Urothelium cell line (cell line): Measurements from ENCODE around the gene MORN5.

Source experiments
- DNase-seq: peaks from one replicate; pipeline ENCODE4 v3.0.0; 2011; ENCODE audit warnings: low spot score, mixed read lengths
- FAIRE-seq: peaks from 2 replicates; lab custom pipeline; 2011; peaks lifted over from hg19 to GRCh38; lab: Jason Lieb, UNC

MORN5 gene

DNA sequence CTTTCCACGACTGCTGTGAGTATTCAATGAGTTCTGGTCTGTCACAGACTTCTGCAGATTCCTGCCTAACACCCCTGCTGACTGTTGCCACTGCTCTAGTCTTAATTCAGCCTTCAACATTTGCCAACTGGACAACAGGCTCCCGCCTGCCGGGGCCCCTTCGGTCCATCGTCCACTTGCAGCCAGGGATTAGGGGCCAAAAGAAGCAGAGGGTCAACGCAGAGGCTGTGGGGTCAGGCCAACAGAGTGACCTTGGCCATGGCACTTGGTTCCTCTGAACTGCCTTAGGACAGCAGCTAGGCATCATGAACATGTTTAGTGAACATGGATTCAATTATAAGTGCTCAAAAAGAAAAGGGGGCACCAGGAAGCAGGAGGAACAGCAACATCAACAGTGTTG, 28.7 kb downstream of the MORN5 start:
- FAIRE-seq (no peak), DNase-seq (no peak)

DNA sequence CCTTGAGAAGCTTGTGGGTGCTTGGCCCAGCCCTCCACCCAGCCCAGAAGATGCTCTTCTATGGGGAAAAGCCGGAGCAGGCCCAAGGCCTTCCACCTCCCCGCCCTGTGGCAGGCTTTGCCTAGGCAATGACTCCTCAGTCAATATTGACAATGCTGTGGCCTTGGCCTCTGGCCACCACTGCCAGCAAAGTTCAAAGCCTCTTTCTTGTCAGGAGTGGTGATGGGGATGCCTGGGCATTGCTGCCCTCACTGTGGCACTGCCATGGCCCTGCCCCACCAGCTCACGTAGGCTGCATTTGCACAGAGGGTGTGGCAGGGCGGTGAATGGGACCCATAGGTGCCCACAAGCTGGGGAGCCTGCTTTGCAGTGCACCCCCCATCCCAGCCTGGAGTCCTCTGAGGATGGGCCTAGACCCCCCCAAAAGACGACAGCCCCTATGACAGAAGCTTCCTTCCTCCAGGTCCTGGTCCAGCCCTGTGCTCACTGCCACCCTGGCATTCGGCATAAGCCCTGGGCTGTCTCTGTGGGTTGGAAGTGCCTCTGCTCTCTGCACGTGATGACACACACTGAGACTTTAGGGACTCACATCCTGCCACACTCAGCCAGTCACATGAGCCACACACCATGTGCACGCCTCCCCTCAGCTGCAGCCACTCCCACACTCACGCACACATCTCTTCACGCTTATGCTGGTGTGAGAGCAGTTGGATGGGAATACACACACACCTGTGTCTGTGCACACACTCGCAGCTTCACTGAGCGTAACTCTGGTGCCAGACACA, 31.1 kb downstream of the MORN5 start:
- FAIRE-seq: no peak
- DNase-seq: no peak

DNA sequence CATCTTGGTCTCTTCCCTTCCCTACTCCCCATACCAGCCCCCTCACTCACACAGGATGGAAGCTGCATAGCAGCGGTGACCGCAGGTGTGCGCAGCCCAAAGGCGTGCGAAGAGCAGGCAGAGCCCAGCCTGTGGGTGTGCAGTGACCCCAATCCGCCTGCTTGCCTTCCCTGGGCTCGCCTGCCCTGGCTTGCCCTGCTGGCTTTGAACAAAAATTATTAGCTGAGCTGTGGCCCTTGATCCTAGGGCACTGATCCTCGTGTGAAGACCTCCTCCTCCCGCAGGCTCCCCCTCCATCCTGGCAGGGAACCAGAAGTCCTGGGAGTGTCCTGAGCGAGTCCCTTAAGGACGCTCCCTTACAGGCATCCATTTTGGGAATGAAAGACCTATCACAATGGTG, 31.9 kb downstream of the MORN5 start:
- FAIRE-seq: no peak
- DNase-seq: no peak

DNA sequence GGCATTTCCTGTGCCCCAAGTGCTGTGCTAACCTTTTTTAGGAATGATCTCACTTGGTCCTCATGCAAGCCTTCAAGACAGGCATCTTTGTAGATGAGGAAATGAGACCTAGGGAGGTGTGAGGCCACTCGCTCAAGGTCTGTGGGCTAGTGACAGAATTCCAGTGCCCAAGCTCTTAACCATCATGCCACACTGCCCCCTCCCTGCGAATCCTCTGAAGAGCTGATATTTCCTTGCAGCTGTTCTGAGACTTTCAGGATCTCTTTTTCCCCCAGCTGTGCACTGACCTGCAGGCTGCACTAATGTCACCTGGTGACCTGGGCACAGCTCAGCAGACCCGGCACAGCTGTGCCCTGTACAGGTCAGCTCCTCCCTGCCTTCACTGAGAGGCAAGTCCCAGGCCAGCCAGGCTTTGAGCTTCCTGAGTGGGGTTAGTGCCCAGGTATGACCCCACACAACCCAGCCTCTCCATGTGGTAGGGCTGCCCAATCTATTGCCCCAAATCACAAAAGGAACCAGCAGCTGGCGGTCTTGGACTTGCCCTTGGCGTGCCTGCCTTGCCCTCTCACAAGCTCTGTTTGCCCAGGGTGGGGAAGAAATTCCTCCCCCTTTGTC, 32.7 kb downstream of the MORN5 start:
- DNase-seq (no peak), FAIRE-seq (no peak)

DNA sequence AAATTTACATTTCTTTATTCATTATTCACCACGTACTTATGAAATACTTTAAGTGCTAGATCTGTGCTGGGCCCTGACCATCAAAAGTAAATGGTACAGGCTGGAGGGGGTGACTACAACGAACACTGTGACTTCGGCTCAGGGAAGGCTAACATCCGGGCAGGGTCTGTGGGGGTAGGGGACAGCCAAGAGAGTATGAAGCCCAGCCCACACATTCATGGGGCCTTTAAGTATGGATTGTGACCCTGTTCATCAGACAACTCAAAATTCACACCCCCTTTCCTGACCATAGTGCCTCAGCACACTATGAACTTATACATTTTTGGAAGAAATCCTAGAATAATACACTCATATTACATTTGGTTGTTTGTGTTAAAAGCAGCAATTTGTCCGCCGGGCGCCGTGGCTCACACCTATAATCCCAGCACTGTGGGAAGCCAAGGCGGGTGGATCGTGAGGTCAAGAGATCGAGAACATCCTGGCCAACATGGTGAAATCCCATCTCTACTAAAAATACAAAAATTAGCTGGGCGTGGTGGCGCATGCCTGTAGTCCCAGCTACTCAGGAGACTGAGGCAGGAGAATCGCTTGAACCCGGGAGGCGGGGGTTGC, 33.3 kb downstream of the MORN5 start:
- FAIRE-seq: no peak
- DNase-seq: no peak

DNA sequence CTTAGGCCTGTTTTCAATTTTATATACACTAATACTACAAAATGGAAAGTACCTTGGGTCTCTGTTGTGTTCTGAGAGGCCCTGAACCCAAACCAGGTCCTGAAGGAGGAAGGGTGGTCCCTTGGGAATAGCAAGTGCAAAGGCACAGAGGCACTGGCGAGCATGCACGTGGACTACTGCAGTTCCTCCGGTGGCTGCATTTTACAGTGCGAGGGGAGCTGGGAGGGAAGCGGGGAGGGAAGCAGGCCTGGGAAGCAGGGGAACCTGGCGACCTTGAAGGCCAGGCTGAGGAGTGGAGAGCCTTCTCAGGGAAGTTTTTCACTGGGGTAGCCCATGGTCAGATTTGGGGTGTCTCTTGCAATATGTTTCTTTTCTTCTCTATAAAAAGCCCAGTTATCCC, 33.9 kb downstream of the MORN5 start:
- FAIRE-seq: no peak
- DNase-seq: no peak

DNA sequence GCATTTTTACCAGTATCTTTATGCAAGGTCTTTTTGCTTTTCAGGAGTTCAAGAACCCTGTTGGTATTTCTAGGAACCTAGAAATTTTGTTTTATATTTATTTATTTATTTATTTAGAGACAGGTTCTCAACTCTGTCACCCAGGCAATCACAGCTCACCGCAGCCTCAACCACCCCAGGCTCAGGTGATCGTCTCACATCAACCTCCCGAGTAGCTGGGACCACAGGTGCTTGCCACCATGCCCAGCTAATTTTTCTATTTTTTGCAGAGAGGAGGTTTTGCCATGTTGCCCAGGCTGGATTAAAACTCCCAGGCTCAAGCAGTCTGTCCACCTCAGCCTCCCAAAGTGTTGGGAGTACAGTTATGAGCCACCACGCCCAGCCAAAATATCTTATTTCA, 36.2 kb downstream of the MORN5 start:
- DNase-seq: no peak
- no peak for FAIRE-seq

DNA sequence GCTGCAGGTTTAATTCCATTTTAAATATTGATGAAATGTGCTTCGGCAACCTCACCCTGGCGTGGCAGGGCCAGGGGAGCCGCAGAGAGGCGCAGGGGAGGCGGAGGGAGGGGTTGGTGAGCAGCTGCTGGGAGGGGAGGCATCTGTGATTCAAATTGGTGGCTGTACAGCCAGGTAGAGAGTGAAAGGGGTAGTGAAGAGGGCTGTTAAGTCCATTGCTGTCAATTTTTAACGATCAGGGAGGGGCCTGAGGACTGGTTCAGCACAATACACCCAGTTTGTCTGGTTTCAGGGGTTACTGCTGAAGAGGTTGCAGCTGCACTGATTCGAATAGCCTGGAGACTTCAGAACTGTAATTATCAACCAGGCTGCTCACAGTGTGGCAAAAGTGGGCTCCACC, 37.7 kb downstream of the MORN5 start:
- FAIRE-seq: no peak
- DNase-seq: no peak

DNA sequence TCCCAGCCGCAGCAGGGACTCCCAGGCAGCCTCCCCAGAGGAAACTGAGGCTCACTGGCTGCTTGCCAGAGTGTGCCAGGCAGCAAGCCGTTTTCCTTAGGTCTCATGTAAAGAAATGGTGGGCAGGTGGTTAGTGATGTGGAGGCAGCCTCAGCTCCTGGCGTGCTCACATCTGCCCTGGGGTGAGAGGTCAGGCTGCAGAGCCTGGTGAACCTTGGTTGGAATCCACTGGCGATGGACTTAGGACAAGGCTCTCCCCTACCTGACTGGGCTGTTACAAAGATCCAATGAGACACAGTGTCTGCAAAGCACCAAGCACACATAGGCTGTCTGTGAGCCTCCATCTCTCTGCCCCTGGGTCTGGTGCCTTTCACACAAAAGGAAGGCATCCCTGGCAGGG, 38.2 kb downstream of the MORN5 start:
- DNase-seq (no peak), FAIRE-seq (no peak)

DNA sequence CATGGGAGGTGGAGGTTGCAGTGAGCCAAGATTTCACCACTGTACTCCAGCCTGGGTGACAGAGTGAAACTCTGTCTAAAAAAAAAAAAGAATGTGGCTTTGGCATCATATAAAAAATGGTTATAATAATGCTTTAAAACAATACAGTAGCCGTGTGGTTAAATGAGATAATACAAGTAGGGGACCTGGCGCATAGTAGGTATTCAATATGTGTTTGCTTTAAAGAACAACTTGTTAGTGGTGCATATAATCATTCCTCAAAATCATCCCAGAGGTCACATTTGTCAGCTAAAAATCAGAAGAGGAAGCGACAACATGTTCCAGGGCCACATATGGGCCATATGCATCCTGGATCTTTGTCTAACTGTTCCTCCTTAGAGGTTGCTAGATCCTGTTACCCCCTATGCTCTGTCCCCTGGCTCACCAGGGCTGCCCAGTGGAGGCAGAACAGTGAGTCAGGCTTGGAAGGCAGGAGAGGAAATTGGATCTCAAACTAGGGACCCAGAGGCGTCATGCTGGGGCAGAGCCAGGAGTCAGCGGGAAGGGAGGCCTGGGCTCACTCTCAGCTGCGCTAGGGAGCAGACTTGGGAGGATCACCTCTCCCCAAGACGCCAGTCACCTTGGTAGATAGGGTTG, 41.4 kb downstream of the MORN5 start:
- FAIRE-seq (no peak), DNase-seq (no peak)

DNA sequence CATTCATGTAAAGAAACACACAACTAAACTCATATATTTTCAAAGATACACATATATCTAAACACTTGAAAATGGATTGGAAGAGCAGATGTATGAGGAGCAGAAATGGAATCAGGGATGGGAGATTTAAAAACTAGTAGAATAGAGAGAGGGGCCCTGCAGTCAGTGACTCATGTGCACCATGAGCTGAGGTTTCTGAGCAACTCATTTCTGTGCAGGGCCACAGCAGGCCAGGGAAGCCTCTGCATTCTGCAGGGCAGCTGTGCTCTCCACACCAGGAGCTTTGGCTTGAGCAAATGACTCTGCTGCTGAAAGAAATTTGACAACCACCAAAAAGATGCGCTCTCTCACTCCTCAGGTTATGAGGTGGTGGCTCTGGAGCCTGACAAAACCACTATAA, 41.9 kb downstream of the MORN5 start:
- no peak for FAIRE-seq
- no peak for DNase-seq

DNA sequence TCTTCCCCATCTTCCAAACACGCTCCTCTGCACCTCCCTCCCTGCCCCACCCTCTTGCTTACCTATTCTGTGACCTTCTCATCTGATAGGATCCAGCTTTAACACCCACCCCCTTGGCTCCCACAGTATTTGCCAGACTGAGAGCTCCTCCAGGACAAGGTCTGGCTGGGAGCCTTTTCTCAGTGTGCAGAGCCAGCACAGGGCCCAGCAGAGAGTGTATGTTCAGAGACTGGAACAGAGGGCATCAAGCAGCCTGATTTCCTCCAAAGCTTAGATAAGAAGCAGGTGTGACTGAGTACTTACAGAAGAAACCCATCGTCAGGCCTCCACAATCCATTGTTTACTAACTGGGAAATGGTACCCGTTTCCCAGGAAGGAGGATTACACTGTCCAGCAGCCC, 42.4 kb downstream of the MORN5 start:
- no peak for DNase-seq
- no peak for FAIRE-seq

DNA sequence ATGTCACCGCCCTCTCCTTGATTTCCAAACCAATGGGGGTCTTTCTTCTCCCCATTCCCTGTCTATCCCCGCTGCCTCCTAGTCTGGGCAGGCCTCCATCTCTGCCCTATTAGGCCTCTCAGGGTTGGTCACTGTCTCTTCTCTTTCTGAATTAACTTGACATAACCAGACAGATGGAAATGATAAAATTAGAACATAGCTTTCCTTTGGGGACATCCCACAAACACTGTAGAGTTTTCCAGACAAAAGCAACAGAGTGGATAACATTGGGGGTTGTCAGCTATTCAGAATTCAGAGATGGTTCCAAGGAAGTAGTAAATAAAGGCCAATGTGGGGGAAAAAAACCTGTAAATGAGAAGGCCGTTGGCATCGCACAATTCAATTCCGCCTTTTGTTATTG, 44.3 kb downstream of the MORN5 start:
- no peak for DNase-seq
- no peak for FAIRE-seq

DNA sequence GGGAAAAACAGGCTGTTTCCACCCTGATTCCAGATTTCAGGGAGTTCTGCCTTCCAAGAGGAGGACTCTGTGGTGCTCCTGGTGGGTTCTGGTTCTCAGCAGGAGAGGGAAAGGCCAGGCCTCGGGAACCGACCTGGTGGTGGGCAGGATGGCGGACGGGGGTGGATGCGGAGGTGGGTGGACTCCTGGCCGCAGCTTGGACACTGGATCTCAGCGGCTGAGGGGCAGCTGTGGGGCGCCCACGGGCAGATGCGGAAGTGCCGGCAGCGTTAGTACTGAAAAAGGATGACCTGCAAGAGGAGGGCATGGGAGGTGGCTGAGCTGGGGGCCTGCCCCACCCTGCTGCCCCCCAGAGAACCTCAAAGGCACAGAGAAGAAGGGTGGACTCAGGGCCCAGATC, 44.8 kb downstream of the MORN5 start:
- no peak for DNase-seq
- FAIRE-seq: no peak

DNA sequence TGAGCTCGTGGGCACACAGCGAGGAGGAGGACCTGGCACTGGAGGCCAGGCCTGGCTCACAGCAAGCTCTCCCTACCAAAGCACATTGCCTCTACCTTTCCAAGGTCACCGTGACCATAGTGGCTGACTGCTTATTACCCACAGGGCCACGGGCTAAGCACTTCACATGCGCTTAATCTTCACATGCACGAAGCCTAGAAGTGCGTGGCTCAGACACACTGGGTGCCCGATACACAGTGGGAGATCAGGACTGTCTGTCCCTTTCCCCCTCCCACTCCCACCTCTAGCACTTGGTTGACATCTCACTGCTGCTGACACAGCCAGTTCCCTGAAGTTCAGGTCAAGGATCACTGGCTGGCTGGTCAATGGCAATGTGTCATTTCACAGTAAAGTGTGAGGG, 45.5 kb downstream of the MORN5 start:
- no peak for DNase-seq
- FAIRE-seq: no peak

DNA sequence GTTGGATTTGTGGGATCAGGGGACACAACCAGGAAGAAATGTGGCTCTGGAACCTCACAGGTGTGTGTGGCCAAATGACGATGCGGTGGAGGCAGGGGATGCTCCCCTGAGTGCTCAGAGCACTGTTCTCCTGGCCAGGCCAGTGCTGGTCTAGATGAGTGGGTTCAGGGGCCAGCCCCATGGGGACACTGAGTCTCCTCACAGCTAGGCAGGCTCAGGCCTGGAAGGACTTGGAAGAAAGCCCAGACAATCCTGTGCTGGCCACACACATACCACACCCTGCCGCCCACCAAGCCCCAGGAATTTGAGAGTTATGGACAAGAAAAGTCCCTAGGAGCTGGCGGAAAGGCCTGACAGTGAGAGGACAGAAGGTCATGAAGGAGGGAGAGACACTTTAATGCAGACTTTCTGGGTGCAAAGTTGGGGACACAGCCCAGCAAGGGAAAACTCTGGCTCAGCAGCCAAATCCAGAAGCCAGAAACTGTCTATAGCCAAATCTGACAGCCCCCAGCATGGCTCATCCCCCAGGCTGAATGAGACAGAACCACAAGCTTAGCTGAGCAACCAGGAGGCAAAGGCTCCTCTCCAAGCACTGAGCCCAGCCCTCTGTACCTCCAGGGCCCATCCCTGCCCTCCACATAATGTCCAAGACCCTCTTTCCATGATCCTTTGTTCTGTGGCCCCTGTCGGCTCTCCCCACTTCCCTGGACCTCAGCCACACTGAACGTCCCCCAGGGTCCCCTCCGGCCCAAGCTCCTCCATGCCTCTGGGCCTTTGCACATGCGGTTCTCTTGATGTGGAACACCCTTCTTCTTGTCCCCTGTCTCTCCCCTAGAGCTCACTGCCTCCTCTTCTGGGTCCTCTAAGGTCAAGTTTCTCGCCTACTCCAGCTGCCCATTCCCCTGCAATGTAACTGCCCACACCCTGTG, 46.7 kb downstream of the MORN5 start:
- DNase-seq (peak; percentile 54), FAIRE-seq (no peak)

DNA sequence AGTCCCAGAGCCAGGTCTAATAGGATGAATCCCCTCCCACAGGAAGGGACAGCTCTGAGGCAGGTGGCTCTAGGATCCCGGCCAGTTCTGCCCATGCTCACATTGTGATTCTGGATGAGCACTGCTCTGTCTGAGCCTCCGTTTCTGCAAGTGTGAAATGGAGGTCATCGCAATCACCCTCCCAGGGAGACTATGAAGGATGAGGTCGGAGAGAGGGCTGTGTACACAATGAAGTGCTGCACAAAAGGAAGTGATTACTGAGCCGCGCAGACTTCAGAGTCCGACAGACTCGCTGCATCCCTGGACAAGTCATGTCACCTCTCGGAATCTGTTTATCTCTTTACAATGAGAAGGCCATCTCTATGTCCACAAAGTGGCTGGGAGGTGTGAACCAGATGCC, 47.4 kb downstream of the MORN5 start:
- FAIRE-seq (no peak), DNase-seq (no peak)

DNA sequence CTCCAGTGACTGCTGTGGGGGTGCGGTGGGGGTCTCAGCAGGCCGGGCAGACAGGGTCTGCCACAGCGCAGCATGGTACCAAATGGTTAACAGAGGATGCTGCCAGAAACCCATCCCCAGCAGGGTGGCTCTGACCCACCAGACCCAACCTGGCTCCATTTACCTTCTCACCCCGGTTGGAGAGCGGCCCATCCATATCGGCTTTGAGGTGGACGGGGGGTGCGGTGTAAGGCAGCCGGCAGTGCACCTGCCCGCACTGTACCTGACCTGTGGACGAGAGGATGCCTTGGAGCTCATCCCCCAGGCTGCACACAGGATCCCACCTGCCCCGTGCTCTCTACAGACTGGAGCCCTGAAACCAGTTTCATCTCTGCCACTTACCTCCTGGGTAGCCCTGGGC, 49.7 kb downstream of the MORN5 start:
- no peak for FAIRE-seq
- no peak for DNase-seq

DNA sequence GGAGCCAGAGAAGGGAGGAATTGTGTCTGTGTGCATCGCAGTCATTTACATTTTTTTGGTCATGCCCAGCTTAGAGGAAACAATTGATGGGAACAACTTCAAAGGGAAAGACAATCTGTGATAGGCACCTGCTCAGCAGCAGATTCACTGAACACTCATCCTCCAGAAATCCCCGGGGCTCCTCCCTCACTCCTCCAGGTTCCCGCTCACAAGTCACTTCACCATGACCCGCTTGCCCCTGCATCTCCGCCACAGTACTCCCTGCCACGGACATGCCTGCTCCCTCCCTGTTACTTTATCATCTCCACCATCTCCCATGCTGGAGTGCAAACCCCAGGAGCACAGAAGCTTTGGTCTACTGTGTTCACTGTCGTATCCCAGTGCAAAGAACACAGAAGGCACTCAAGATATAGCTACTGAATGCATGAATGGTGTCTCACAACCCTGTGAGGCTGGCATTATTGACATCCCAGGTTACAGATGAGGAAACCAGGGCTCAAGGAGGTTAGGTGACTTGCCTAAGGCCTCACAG, 52.8 kb downstream of the MORN5 start:
- DNase-seq: no peak
- no peak for FAIRE-seq

DNA sequence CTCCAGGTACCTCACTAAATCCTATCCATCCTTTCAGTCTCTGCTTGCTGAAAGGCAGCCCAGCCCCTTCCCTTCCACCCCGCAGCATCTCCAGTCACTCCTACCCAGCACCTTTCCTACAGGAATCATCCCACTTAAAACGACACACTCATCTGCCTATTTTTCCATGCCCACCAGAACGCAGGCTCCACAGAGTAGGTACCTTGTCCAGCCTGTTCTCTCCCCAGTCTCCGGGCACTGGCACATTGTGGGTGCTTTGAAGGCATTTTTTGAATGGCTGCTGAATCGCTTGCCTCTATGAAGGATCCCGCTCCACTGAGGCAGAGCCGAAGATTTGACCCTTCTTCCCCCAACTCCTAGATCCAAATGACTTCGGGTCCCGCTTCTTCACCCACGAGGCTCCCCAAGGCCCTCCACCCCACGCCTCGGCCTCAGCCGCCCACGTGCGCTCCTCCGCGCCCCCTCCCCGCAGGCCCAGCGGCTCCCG, 53.4 kb downstream of the MORN5 start:
- DNase-seq: no peak
- no peak for FAIRE-seq
